GM12878 (cell line): ENCODE results near the gene RPL37. TPM values are rescaled to one million over a fixed set of nuclear protein-coding genes. Genes with fewer than 3 reads are reported as not detected.

Experiments used
- ATAC-seq: fragments of 200-7000 bp; cut with Tn5 transposase; 3 replicates; pipeline ENCODE4 v1.9.1; 2020; ENCODE audit warnings: mild to moderate bottlenecking, moderate library complexity
- BruUV-seq: library from RNA; stranded (reverse); fragments of 400-500 nt; replicated peaks from 2 replicates; lab custom pipeline; 2021; lab: Mats Ljungman, UMichigan
- CTCF ChIA-PET: fragments of 300-600 bp; sonication (Branson Sonifier 250); formaldehyde crosslinking; extraction: SDS; loops from one replicate; lab custom pipeline; 2021; ENCODE audit warnings: inconsistent platforms; lab: Yijun Ruan, JAX
- POLR2A ChIA-PET: fragments of 350-600 bp; formaldehyde crosslinking; extraction: SDS; loops from one replicate; lab custom pipeline; 2021; ENCODE audit warnings: inconsistent platforms; lab: Charles Lee
- RAD21 ChIA-PET: fragments of 300-600 bp; sonication (Branson Sonifier 250); formaldehyde crosslinking; loops from one replicate; lab custom pipeline; 2023; ENCODE audit warnings: antibody characterized with exemption; ENCODE audit not compliant: unreplicated experiment; lab: Charles Lee
- SMC1A ChIA-PET: fragments of 300-600 bp; sonication (Branson Sonifier 250); formaldehyde crosslinking; loops from one replicate; lab custom pipeline; 2023; ENCODE audit not compliant: unreplicated experiment, uncharacterized antibody; lab: Charles Lee
- DNase-seq: peaks from one replicate; pipeline ENCODE4 v3.0.0-alpha.2; 2011; ENCODE audit warnings: low read depth, low spot score
- FAIRE-seq: peaks from 3 replicates; lab custom pipeline; 2011; peaks lifted over from hg19 to GRCh38; lab: Jason Lieb, UNC
- H2AFZ ChIP-seq: 2 replicates; pipeline ENCODE4 v1.6.0; 2011; ENCODE audit warnings: low read depth, low read length, control low read depth; ENCODE audit not compliant: control insufficient read depth
- H3K27ac ChIP-seq: 2 replicates; pipeline ENCODE4 v1.5.1; 2011; ENCODE audit warnings: control low read depth; ENCODE audit not compliant: control insufficient read depth, insufficient read depth
- H3K27me3 ChIP-seq, 2 experiments: replicated peaks in 1 of 2; 2 replicates each; pipeline versions ENCODE4 v1.6.0 to v1.6.1; 2011; ENCODE audit warnings: low read length in 1 of 2; ENCODE audit not compliant: control insufficient read depth in 2 of 2, insufficient read depth in 2 of 2
- H3K36me3 ChIP-seq, 2 experiments: 2 replicates each; pipeline ENCODE4 v1.5.1; 2011; ENCODE audit warnings: low read length in 1 of 2; ENCODE audit not compliant: control insufficient read depth in 2 of 2, insufficient read depth in 2 of 2
- H3K4me1 ChIP-seq: 2 replicates; pipeline ENCODE4 v1.6.1; 2011; ENCODE audit warnings: mild to moderate bottlenecking, low read length, moderate library complexity, mixed read lengths; ENCODE audit not compliant: control insufficient read depth, insufficient read depth
- H3K4me2 ChIP-seq: 2 replicates; pipeline ENCODE4 v1.6.0; 2011; ENCODE audit warnings: control low read depth; ENCODE audit not compliant: control insufficient read depth, insufficient read depth
- H3K4me3 ChIP-seq: fragments of 200-600 bp; sonication (generic); 2 replicates; pipeline ENCODE4 v1.5.1; 2016
- H3K79me2 ChIP-seq: 2 replicates; pipeline ENCODE4 v1.6.0; 2011; ENCODE audit warnings: low read length; ENCODE audit not compliant: control insufficient read depth, insufficient read depth
- H3K9ac ChIP-seq: 2 replicates; pipeline ENCODE4 v1.8.0; 2011; ENCODE audit warnings: low read length, control low read depth, mixed read lengths; ENCODE audit not compliant: control insufficient read depth, insufficient read depth
- H3K9me3 ChIP-seq: replicated peaks from 3 replicates; pipeline ENCODE4 v1.5.1; 2011; ENCODE audit warnings: mild to moderate bottlenecking, low read length; ENCODE audit not compliant: control insufficient read depth, insufficient read depth
- H4K20me1 ChIP-seq: 2 replicates; pipeline ENCODE4 v1.6.0; 2011; ENCODE audit not compliant: control insufficient read depth, insufficient read depth
- ATF2 ChIP-seq: IDR thresholded peaks from 2 replicates; pipeline ENCODE4 v1.6.1; 2012; ENCODE audit warnings: low read length, inconsistent platforms
- BRCA1 ChIP-seq: IDR thresholded peaks from 2 replicates; pipeline ENCODE4 v1.6.1; 2011; ENCODE audit warnings: low read depth, low read length, improper control_type of control experiment
- CUX1 ChIP-seq: IDR thresholded peaks from 2 replicates; pipeline ENCODE4 v1.6.1; 2012; ENCODE audit warnings: improper control_type of control experiment, low read depth, low read length; ENCODE audit not compliant: insufficient replicate concordance
- ETV6 ChIP-seq, 2 experiments: fragments of 450-650 bp in 1 of 2; IDR thresholded peaks in 1 of 2; conservative IDR thresholded peaks in 1 of 2; 2 replicates each; pipeline ENCODE4 v1.6.1; 2014; ENCODE audit warnings: antibody characterized with exemption in 1 of 2, borderline replicate concordance in 1 of 2, low read depth in 1 of 2, mild to moderate bottlenecking in 1 of 2, moderate library complexity in 1 of 2
- LARP7 ChIP-seq: fragments of 450-650 bp; IDR thresholded peaks from 2 replicates; pipeline ENCODE4 v1.6.1; 2017; ENCODE audit warnings: mild to moderate bottlenecking
- MEF2B ChIP-seq: fragments of 450-650 bp; IDR thresholded peaks from 2 replicates; pipeline ENCODE4 v1.6.1; 2018; ENCODE audit warnings: mild to moderate bottlenecking, moderate library complexity; ENCODE audit not compliant: partially characterized antibody, poor library complexity, severe bottlenecking
- MYB ChIP-seq: fragments of 150-350 bp; IDR thresholded peaks from 2 replicates; pipeline ENCODE4 v1.6.1; 2014; ENCODE audit warnings: mild to moderate bottlenecking, low read depth, low read length, borderline replicate concordance
- SIN3A ChIP-seq: IDR thresholded peaks from 2 replicates; pipeline ENCODE4 v1.6.1; 2012; ENCODE audit warnings: low read depth, low read length, improper control_type of control experiment
- SUZ12 ChIP-seq: fragments of 200-600 bp; sonication (generic); IDR thresholded peaks from one replicate; pipeline ENCODE4 v1.6.1; 2018; ENCODE audit warnings: antibody characterized with exemption, mild to moderate bottlenecking; ENCODE audit not compliant: unreplicated experiment
- TAF1 ChIP-seq: IDR thresholded peaks from 2 replicates; pipeline ENCODE4 v1.6.1; 2011; ENCODE audit warnings: mild to moderate bottlenecking, low read depth, low read length, borderline replicate concordance
- WGBS: methylation state at CpG from one replicate; pipeline ENCODE4 v1.1.6; 2016; ENCODE audit warnings: low lambda C conversion rate; ENCODE audit not compliant: insufficient replicate concordance, insufficient coverage; ENCODE audit errors: missing lambda C conversion rate; 5-methylcytosine and 5-hydroxymethylcytosine counted together
- in situ Hi-C: fragments of 300-500 bp; cut with MboI; formaldehyde crosslinking; loops from 9 replicates; pipeline ENCODE4 v1.14.3; 2018; ENCODE audit warnings: mixed read lengths
- intact Hi-C: fragments of 100-400 bp; cut with micrococcal nuclease; formaldehyde crosslinking; loops from one replicate; pipeline ENCODE4 v1.14.2; 2022; ENCODE audit not compliant: unreplicated experiment
- polyA plus RNA-seq, 11 experiments: library from polyadenylated mRNA; depleted of rRNA in 4 of 11; unstranded in 6 of 11; stranded (reverse) in 5 of 11; fragments of >200 nt; fragmentation: Nextera tagmentation in 4 of 11; fragmentation: Illumina TruSeq in 1 of 11; extraction: Ambion mirVana in 4 of 11; extraction: Trizol in 1 of 11; gene quantifications; 1 replicate in 1 of 11; 2 replicates in 10 of 11; pipeline versions ENCODE4 v1.2.1 to v1.2.3, GENCODE V29; 2011 to 2016; ENCODE audit warnings: inconsistent platforms in 2 of 11, missing spikeins in 2 of 11, low read depth in 1 of 11
- total RNA-seq, 4 experiments: library from RNA; depleted of rRNA in 3 of 4; stranded (reverse); fragments of >200 nt in 3 of 4; fragmentation: Illumina TruSeq in 1 of 4; extraction: Trizol in 1 of 4; gene quantifications; 2 replicates each; pipeline versions ENCODE4 v1.2.1 to v1.2.3, GENCODE V29; 2013 to 2021

RPL37 gene
- total and polyA plus RNA-seq, 10 of the 15 experiments (the other 5 are each of a cell fraction or from before 2014, with no cell fraction given), result 1,697 to 6,216 (median 3,013) TPM

GRCh38 chr5:40831346-40832210 is 3.4 kb downstream of the RPL37 start (continued):
- TF ChIP-seq ATF2, result peak; percentile 48; the same call in 1 of the 2 replicates

- ChIA-PET RAD21 (no interaction called here), CTCF (no interaction called here), POLR2A (interaction anchor here (0.6 kb wide), 1 partner anchor 290 kb away, joined by 6 read pairs; no protein-coding TSS in a partner anchor), SMC1A (interaction anchor here (1.0 kb wide), 1 partner anchor 22 kb away, joined by 5 read pairs; no protein-coding TSS in a partner anchor)
- Histone ChIP-seq H3K27me3 (no peaks in the 10 kb centered on the region), H3K4me1 (peaks cover 11% of the 10 kb centered on the region), H4K20me1 (no peaks in the 10 kb centered on the region; the same call in 1 of the 2 replicates), H3K36me3 (peaks cover 13 to 61% of the 10 kb centered on the region in 2 experiments), H3K9me3 (no peaks in the 10 kb centered on the region), H3K79me2 (peaks cover 51% of the 10 kb centered on the region), H3K4me2 (no peak overlapping the region), H2AFZ (no peak overlapping the region), H3K9ac (no peak overlapping the region)
- in situ Hi-C loops, result loop anchor here (5.0 to 10.0 kb wide), 3 partner anchors 345 to 1755 kb away; partner anchors contain the start of genes RICTOR and RIMOC1
- no peak for FAIRE-seq
- 82% methylated on average over 13 of the region's 13 CpGs for WGBS
- intact Hi-C loops, result loop anchor here (10.0 kb wide), 1 partner anchor 345 kb away; no protein-coding TSS in a partner anchor
- no peak for DNase-seq
- TF ChIP-seq CUX1, result no peak
- no peak for TF ChIP-seq SUZ12
- TF ChIP-seq SIN3A, result no peak
- no peak for TF ChIP-seq LARP7
- no peak for TF ChIP-seq ETV6 (conservative IDR thresholded peaks at IDR 0.05 in 1 of 2, IDR thresholded peaks at IDR 0.05 in 1 of 2; ENCODE audit: borderline replicate concordance in 1 of 2, low read depth in 1 of 2)
- TF ChIP-seq MEF2B, result no peak
- TF ChIP-seq BRCA1, result no peak
- no peak for TF ChIP-seq MYB
- TF ChIP-seq TAF1, result no peak
- TF ChIP-seq, all 136 proteins: peak for 0
- no peak overlapping the region for H3K4me3 ChIP-seq
- no peak for ATAC-seq
- no peak overlapping the region for H3K27ac ChIP-seq
- BruUV-seq, result no TSS peak
Measured at GRCh38 chr5:40829748-40830533, 5.1 kb downstream of the RPL37 start.
